ENCODE measurements around the gene WDR64. TPM values are rescaled to one million over a fixed set of nuclear protein-coding genes. Genes with fewer than 3 reads are reported as not detected.
"Not testable (repeated sequence)": the region's sequence is repeated elsewhere in the genome, so short reads cannot be mapped to it uniquely, and the experiment has no call there.

WDR64 gene
- total RNA-seq, 1 donor from 2014 or later, result not detected

GRCh38 chr1:241684108-241684507 lies 32.0 kb downstream of the WDR64 start:
- no peak for ATAC-seq
- DNase-seq (ENCODE audit: low spot score), result no peak
- intact Hi-C loops (cut with DNase I), result no loop called here

- intact Hi-C loops (cut with DNase I), result no loop called here
- no peak for ATAC-seq
- no peak for DNase-seq (ENCODE audit: low spot score)
Observed at GRCh38 chr1:241688940-241689368, 36.9 kb downstream of the WDR64 start.

- DNase-seq (ENCODE audit: low spot score) (no peak), ATAC-seq (no peak)
- intact Hi-C loops (cut with DNase I), result no loop called here
Observed at GRCh38 chr1:241695246-241696171, 43.4 kb downstream of the WDR64 start.

GRCh38 chr1:241696172-241696814 lies 44.2 kb downstream of the WDR64 start:
- DNase-seq (ENCODE audit: low spot score) (no peak), ATAC-seq (no peak)
- intact Hi-C loops (cut with DNase I), result no loop called here

DNA sequence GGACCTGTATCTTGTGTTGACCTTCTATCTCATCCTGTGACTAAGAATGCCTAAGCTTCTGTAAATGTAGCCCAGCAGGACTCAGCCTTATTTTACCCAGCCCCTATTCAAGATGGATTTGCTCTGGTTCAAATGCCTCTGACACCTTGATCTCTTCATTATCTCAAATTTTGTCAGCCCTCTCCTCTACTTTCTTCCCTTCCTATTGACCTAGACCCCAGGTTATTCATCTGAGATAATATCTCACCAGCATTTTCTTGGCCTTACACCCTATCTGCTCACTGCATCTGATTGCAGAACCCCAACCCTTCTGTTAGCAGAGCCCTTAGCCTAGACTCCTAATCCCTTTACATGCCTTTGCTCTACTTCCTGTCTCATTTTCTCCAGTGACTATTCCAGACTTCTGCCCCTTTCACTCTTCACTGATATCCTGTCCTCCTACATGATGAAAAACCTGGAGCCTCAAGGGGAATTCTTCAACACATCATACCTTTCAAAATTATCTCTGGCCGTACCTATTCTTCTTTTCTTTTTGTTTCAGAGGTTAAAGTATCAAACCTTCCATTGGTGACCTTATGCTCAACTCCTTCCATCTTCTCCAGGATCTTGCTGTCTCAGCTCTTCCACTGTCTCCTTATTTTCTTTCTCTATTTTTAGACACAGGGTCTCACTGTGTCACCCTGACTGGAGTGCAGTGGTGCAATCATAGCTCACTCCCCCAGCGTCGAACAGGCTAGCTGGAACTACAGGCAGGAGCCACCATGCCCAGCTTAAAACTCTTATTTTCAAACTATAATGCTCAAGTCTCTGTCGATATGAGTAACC lies 44.9 kb downstream of the WDR64 start:
- ATAC-seq (no peak), DNase-seq (ENCODE audit: low spot score) (no peak)
- intact Hi-C loops (cut with DNase I), result no loop called here

- DNase-seq (ENCODE audit: low spot score), result no peak
- ATAC-seq, result no peak
- intact Hi-C loops (cut with DNase I), result no loop called here
Observed at GRCh38 chr1:241697640-241698018, 45.5 kb downstream of the WDR64 start.

DNA sequence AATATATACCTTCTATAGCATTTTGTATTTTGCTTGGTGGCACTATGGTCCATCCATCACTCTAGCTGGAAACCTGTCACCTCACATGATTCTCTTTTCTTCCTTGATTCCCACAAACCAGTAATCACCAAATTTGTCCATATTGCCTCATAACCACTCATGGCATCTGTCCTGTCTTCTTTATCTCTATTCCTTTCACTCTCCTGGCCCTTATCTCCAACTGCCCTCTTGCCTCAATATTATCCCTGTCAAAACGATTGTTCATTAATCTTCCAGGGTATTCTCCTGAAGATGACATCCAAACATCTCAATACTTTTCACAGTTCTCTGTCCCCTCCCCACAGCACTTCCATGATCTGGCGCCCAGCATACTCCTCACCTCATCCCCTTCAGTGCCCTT lies 46.1 kb downstream of the WDR64 start:
- no peak for DNase-seq (ENCODE audit: low spot score)
- ATAC-seq, result no peak
- intact Hi-C loops (cut with DNase I), result no loop called here

DNA sequence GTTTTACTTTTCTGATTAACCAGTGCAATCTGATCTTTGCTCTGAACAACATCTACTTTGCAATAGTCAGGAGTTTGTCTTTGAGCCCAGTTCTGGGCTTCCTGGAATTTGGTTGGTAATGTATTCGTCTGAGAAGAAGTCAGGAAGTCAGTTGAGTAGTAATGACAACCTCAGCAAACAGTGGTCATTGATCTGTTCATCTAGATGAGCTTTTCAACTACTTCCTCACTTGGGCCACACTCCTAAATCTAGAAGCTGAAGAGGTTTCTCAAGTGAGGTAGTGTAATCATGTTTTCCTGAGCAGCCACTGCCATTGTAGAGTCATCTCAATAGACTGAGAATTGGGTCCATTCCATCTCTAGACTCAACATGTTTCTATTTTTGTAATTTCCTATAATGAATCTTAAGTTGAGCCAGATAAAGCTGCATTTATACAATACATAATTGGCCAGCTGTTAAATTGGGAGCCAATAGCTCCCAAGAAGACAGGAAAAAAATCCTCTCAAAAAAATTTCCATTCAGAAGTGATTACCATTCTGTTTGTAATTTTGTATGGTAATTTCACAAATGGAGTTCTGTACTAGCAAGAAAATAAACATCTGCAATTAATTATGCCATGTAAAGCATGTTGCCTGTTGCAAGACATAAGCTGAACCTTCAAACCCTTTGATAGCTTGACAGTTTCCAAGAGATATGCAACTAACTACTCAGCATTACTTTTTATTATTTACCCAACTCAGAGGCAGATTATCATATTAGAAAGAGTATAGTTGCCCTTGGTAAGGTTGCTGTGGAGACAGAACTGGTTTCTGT lies 49.6 kb downstream of the WDR64 start:
- intact Hi-C loops (cut with DNase I), result no loop called here
- ATAC-seq, result no peak
- DNase-seq (ENCODE audit: low spot score), result no peak

DNA sequence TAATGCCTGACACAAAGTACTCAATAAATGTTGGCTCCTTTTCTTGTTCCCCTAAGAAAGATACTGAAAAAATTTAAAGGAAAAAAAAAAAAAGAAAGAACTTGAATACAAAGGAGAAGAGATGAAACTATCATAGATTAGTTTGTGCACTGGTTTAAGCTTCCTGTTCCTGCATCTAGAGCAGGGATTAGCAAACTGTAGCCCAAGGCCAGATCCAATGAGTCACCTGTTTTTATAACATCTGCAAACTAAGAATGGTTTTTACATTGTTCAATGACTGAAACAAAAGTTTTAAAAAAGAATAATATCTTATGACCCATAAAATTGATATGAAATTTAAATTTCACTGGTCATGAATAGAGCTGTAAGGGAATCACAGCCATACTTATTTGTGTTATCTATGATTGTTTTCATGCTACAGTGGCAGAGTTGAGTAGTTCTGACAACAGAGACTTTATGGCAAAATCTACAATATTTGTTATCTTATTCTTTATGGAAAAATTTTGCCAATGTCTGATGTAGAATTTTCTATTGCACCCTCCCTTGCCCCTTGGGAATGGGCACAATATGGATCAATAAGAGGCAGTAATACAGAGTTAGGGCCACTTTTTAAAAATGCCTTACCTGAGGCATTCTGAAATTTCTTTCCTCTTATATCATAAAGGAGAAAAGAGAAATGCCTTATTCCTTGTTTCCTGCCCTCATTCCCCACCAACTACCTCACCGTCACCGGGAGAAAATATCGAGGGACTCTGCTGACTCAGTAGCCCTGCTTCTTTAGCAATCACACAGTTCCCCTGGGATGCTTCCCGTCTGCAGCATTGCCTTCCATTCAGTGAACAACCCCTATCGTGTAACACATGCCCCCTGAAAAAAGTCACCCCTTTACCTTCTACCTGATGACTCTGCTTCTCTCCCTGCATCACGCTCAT lies 50.6 kb downstream of the WDR64 start:
- no peak for ATAC-seq

DNA sequence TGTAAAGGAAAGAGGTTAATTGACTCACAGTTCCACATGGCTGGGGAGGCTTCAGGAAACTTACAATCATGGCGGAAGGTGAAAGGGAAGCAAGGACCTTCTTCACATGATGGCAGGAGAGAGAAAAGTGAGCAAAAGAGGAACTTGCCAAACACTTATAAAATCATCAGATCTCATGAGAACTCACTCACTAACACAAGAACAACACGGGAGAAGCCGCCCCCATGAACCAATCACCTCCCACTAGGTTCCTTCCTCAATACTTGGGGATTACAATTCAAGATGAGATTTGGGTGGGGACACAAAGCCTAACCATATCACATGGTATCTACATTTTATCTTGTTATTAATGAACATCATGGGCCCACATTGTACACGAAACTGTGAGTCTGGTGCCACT lies 51.7 kb downstream of the WDR64 start:
- ATAC-seq; DNase-seq (ENCODE audit: low spot score); intact Hi-C loops (cut with DNase I): not testable (repeated sequence)

More for the DNA sequence above, 50.6 kb downstream of the WDR64 start:
- intact Hi-C loops (cut with DNase I), result no loop called here
- DNase-seq (ENCODE audit: low spot score), result no peak

DNA sequence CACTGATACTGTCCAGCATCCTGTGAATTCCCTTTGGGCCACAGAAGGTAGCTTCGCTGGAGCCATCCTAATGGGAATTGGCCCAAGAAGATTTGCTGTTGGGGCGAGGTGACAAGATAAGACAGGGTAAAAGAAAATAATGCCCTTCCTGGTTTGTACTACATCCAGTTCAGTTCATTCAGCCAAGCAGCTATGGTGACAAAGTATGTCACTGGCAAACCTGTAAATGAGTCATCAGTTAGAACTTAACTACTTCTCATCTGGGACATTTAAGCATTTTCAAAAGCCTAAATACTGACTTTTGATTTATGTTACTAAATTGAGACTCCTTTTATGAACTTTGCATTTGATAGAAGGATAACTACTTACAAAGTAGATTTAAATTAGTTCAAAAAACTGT lies 54.2 kb downstream of the WDR64 start:
- no peak for ATAC-seq

GRCh38 chr1:241706967-241707366 lies 54.9 kb downstream of the WDR64 start:
- intact Hi-C loops (cut with DNase I), result no loop called here
- ATAC-seq (no peak), DNase-seq (ENCODE audit: low spot score) (no peak)

More for the DNA sequence above, 54.2 kb downstream of the WDR64 start:
- intact Hi-C loops (cut with DNase I), result no loop called here
- no peak for DNase-seq (ENCODE audit: low spot score)

DNA sequence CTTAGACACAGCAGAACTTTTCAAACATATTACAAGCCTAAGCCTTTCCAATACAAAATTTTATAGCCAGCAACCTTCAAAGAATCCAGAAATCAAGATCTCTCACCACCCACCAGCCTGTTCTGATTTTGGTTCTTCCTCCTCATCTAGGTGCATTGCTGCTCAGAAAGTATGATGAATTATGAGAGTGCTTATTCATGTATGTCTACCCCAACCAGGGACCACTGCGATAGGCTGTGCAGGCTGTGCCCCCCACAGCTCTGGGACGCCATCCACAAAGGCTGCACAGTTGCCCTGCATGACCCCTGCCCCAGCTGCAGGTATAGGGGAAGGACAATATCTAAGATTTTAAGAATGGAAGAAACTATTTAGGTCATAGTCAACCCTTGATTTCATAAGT lies 55.4 kb downstream of the WDR64 start:
- ATAC-seq, result no peak
- DNase-seq (ENCODE audit: low spot score), result no peak
- intact Hi-C loops (cut with DNase I), result no loop called here

GRCh38 chr1:241711326-241711725 lies 59.2 kb downstream of the WDR64 start:
- intact Hi-C loops (cut with DNase I), result no loop called here
- DNase-seq (ENCODE audit: low spot score), result no peak
- no peak for ATAC-seq

- intact Hi-C loops (cut with DNase I), result no loop called here
- DNase-seq (ENCODE audit: low spot score), result no peak
- ATAC-seq, result no peak
Observed at GRCh38 chr1:241713316-241713715, 61.2 kb downstream of the WDR64 start.

GRCh38 chr1:241714321-241715218 lies 62.5 kb downstream of the WDR64 start:
- intact Hi-C loops (cut with DNase I), result no loop called here
- ATAC-seq (no peak), DNase-seq (ENCODE audit: low spot score) (no peak)

DNA sequence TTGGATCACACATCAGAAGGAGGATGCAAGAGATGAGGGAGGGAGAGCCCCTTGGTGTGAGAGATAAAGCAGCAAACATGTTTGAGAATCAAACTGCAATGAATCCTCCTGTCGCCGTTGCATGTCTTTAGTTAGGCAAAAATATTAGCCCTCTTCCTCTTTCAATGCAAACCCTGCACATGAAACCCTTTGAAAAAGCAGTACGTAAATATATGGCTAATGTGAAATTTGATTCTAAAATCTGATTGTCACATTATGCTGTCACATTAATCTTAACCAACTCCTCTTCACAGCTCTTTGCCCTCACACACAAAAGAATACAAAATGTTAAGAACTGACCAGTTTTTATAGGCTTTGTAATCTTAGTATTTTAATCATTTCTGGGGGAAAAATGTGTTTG lies 63.4 kb downstream of the WDR64 start:
- ATAC-seq (no peak), DNase-seq (ENCODE audit: low spot score) (no peak)
- intact Hi-C loops (cut with DNase I), result no loop called here

Measured in sciatic nerve (tissue), 2 donors.